NCI-H1417 treated with DMSO at 0.1 percent for 48 hours (cell line): ENCODE measurements around the gene LCN12.

Experiments
- DNase-seq: peaks from one replicate; lab custom pipeline; 2025; lab: John Stamatoyannopoulos, UW

LCN12 gene

DNA sequence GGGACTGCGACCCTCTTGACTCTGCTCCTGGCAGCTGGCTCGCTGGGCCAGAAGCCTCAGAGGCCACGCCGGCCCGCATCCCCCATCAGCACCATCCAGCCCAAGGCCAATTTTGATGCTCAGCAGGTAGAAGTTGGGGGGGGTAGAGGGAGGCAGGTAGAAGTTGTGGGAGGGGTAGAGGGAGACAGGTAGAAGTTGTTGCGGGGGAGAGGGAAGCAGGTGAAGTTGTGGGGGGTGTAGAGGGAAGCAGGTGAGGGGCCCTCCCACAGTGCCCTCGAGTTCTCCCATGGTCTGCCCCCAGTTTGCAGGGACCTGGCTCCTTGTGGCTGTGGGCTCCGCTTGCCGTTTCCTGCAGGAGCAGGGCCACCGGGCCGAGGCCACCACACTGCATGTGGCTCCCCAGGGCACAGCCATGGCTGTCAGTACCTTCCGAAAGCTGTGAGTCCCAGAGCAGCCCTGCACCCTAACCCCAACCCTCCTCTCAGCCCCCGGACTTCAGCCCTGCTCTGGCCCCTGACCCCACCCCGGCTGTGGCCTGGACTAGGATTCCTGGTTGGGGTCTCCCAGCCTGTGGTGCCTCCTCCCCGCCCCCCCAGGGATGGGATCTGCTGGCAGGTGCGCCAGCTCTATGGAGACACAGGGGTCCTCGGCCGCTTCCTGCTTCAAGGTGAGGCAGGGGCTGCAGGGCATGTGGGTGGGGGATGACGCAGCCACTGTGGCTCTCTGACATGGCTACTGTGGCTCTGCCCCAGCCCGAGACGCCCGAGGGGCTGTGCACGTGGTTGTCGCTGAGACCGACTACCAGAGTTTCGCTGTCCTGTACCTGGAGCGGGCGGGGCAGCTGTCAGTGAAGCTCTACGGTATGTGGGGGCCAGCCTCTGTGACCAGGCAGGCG is 6.5 kb upstream of the LCN12 start:
- no peak for DNase-seq

DNA sequence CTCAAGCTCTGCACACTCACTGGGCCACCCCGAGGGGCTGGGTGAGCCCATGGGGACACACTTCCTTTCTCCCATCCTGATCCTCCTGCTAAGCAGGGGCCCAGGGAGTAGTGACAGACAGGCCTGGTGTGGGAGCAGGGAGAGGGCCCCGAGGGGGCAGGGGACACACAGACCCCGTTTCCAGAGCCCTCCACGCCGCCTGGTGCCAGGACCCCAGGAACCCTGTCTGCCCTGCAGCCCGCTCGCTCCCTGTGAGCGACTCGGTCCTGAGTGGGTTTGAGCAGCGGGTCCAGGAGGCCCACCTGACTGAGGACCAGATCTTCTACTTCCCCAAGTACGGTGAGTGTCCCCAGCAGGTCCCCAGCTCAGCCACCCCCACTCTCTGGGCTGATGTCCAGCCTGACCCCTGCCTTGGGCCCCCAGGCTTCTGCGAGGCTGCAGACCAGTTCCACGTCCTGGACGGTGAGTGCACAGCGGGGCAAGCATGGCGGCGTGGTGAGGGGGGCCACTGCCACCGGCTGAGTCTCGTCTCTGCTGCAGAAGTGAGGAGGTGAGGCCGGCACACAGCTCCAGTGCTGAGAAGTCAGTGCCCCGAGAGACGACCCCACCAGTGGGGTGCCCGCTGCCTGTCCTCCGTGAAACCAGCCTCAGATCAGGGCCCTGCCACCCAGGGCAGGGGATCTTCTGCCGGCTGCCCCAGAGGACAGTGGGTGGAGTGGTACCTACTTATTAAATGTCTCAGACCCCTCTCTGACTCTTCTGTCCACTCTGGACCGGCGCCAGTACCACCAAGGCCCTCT is 5.6 kb upstream of the LCN12 start:
- no peak for DNase-seq

DNA sequence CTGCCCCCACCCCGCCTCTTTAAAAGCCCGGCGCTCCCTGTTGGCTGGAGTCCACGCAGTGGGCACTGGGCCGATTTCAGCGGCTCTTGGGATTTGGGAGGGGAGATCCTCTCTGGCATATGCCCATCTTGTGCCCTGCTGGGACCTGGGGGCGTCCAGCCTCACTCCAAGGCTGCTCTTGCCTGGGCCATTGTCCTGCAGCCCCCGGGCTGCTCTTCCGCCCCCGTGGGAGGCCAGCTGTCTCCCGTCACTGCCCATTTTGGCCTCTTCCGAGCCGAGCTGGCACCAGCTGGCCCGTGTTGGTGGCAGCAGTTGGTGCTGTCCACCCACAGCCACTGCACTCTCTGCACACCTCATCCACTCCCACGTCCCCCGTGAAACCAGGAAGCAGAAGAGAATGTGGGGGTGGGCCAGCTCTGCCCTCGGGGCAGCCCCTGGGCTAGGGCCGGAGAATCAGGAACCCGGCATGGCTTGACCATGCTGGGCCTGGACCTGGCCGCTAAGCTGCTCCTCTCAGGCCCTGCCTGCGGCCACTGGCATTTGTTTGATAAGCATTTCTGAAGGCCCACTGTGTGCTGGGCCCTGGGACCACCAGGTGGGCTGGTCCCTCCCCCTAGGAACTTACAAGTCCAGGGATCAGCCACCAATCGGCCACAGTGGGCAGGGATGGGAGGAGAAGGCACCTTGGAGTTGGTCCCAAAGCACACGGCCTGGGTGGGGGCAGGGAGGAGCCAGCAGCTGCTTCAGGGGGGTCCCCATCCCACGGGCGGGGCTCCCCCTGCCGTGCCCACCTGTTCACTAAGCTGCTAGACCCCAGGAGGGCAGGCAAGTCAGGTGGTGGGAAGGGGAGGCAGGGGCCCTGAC is 4.8 kb upstream of the LCN12 start:
- no peak for DNase-seq

DNA sequence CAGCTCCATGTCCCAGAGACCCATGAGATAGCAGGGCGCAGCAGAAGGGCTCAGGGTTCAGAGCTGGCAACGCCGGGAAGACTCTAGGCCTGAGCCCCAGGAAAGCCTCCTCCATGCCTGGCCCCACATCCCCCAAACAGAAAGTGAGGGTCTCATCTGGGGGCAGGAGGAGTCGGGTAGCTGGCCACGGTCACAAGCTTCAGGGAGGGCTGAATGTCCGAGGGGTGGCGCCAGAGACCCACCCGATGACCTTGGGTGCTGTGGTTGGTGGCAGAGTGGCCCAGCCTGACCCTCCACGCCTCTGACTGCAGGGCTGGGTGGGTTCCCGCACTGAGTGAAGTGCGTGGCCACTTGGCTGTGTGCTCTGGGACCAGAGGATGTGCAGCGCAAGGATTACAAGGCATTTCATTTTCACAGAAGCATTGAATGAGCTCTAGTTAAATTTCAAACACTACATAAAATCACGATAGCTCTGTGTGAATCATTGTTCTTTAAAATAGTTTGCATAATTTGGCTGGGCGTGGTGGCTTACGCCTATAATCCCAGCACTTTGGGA is 4.0 kb upstream of the LCN12 start:
- no peak for DNase-seq

DNA sequence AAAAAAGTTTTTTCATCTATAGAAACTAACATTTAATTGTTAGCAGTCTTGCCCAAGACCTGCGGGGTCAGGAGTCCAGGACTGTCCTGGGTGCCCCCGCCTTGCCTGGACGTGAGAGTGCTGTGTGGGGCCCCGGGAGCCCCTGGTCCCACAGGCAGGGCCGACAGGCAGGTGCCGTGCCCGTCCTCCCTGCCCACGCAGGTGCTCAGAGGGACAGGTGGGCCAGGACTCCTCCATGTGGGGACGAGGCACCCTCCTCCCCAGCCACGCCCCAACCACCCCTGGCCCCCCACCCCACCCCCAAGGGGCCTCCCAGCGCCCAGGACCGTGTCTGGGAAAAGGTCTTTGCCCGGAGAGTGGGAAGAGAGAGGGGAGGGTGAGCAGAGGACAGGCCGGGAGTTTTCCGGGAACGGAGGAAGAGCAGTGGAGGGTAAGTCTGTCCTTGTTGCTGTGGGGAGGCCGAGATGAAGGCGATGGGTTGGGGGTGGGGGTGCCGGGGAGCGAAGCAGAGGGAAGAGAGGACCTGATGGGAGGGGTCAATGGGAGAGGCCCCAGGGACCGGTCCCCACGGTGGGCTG is 2.7 kb upstream of the LCN12 start:
- no peak for DNase-seq

DNA sequence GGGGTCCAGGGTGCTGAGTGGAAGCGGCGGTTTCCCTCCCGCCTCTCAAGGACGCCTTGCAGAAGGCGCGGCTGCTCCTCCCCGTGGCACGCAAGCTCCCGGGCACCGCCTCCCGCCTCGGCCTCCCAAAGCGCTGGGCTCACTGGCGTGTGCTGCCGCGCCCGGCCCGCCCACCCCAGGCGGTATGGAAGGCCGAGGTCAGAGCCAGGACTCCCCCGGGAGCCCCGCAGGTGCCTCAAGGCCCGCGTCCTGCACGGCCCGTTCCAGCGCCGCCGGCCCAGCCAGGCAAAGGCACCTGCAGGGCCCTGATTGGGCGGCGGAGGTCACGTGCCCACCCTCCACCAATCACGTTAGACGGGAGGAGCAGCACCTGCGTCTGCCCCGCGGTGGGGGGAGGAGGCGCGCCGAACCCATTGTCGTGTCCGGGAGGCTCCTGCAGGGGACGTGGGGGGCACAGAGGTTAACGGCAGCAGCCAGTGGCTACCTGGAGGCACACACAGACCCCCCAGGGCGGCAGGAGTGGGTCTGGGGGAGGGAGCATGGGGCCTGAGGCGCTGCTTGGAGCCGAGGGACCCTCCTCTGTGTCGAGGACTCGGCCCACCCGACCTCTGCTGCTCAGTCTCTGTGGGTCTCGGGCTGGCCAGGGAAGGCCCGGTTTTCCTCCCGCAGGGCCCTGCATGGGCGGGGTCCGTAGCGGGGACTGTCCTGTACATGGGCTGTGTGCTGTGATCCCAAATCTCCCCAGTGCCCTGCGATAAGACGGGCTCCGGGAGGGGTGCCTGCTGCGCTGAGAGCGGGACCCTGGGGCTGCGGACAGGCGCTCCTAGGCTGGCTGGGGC is 2.0 kb upstream of the LCN12 start:
- peak; percentile 77 for DNase-seq

DNA sequence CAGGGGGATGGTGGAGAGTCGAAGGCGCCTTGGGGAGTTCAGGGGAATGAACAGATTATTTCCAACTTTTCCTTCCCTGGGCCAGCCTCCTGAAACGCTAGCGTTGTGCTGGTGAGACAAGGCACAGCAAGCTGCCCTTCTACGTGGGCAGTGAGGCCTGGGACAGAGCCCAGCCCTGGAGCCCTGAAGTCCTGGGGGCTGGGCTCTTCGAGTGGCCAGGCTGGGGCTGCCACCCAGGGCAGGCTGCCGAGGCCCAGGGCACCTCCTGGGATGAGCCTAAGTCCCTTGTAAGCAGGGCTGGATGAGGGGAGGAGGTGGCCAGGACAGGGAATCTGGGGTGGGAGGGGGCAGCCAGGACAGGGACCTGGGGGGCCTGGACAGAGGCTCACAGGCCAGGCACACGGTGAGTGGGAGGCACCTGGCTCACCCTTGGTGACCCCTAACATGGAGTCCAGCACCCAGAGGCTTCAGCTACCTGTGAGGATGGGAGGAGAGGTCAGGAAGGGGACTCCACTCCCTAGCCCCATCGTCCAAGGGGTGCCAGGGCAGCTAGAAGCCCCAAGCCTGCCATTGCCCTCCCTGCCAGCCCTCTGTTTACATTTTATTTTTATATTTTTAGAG is 1.3 kb upstream of the LCN12 start:
- DNase-seq, result no peak

DNA sequence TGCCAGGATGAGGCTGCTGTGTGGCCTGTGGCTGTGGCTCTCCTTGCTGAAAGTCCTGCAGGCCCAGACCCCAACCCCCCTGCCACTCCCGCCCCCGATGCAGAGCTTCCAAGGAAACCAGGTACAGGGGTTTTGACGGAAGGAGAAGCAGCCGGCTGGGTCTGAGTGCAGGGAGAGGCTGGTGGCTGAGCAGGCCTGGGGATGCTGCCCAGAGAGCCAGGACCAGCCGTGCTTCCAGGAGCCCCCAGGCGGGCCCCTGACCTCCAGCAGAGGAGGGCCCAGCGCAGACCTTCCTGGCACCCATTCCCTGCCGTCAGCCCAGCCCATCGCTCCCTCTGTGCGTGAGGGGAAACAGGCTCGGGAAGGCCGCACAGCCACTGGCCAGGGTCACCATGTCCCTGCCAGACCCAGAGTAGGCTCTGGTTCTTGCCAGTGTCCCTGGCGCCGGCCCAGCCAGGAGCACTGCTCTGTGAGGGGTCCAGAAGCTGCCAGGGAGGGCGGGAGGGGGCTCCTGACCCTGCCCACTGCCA is 313 bp downstream of the LCN12 start:
- no peak for DNase-seq

DNA sequence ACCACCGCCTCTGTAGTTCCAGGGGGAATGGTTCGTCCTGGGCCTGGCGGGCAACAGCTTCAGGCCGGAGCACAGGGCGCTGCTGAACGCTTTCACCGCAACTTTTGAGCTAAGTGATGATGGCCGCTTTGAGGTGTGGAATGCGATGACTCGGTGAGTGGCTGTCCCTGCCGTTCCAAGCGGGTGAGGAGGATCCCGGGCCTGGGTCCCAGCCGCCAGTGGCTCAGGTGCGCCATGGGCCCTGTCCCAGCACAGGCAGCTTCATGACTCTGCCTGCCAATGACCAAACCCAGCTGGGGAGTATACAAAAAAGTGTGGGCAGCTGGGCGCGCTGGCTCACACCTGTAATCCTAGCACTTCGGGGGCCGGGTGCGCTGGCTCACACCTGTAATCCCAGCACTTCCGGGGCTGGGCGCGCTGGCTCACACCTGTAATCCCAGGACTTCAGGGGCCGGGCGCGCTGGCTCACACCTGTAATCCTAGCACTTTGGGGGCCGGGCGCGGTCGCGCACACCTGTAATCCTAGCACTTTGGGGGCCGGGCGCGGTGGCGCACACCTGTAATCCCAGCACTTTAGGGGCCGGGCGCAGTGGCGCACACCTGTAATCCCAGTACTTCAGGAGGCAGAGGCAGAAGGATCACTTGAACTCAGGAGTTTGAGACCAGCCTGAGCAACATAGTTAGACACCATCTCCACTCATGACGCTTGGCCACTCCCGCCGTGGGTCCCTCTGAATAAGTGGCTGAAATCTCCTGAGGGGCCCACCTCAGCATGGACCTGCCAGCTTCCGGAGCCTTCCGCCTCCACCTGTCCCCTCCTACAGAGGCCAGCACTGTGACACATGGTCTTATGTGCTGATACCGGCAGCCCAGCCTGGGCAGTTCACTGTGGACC is 1.1 kb downstream of the LCN12 start:
- no peak for DNase-seq

DNA sequence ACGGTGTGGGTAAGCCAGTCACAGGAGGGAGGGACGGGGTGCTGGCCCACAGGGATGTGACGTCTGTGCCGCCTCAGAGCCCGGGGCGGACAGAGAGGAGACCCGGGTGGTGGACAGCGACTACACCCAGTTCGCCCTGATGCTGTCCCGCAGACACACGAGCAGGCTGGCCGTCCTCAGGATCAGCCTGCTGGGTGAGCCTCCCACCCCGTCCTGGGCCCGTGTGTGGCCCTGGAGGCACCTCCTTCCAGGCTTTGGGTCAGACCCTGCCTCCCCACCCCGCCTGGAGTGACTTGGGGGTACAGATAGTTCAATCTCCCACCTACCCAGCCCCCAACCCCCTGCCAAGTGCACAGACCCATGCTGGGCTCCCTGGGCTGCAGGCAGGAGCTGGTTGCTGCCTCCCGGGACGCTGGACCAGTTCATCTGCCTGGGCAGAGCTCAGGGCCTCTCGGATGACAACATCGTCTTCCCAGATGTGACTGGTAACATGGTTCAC is 1.7 kb downstream of the LCN12 start:
- DNase-seq, result no peak

DNA sequence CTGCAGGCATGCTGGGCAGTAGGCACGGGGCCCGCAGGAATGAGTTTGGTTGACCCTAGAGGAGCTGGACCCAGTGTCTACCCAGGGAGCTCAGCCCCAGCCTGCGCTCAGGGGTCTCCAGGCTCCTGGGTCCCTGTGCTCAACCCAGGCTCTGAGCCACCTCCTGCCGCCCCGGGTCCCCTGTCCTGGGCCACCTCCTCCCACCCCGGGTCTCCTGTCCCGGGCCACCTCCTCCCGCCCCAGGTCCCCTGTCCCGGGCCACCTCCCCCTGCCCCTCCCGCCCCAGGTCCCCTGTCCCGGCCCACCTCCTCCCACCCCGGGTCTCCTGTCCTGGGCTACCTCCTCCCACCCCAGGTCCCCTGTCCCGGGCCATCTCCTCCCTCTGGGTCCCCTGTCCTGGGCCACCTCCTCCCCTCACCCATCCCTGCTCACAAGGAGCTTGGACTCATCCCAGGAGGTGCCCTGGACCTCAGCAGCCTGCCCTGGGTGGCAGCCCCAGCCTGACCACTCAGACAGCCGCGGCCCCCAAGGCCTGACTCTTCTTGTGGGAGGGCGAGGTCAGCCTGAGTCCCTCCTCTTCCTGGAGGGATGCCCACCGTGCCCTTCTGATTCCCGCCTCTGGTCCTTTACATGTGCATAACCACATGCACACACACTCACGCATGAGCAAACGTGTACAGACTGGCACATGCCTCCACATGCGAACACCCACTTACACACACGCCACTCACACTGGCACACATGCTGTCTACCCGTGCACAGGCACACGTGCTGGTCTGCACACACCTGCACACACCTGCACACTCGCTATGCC is 2.4 kb downstream of the LCN12 start:
- no peak for DNase-seq

DNA sequence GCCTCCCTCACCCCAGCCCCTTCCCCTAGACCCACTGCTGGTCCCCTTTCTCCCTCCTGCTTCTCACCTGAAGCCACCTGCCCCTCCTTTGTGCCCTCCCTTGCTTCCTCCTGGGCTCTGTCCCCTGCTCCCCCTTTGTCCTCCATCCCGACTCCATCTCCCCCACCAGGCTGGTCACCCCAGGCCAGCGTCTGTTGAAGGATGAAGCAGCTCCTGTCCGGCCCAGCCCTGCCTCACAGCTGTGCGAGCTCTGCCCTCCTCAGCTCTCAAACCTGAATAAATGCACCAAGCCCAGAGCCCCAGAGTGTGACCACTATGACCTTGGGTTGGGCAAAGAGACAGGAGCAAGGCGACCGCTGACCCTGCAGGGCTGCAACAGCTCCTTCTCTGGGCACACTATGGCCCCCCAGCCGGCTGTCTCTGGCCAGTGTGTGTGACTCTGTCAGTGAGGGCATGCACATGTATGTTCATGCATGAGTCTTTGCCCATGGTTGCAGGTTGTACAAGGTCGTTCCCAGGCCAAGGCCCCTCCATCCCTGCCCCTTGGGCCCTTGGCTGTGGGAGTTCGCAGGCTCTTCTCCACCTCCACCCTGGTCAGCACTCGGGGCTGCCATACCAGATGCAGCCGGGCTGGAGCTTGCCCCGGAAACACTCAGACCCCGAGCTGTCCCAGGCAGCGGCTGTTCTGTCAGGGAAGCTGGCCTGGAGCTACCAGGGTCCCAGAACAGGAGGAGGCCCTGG is 3.3 kb downstream of the LCN12 start:
- no peak for DNase-seq

DNA sequence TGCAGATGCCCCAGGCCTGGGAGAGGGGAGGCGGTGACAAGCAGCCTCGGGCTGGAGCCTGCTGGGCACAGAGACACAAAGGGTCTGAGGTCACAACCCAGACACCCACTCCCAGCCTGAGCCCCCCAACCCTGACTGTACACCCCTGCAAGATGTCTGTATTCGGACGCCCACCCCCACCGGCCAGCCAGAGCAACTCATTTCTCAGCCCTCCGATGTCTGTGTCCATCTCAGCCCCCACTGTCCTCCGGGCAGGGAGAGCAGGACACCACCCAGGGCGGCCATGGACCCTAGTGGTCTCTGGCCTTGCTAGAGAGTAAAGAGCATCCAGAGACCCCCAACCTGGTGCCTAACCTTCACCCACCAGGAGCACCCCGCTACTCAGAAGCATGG is 3.9 kb downstream of the LCN12 start:
- no peak for DNase-seq

DNA sequence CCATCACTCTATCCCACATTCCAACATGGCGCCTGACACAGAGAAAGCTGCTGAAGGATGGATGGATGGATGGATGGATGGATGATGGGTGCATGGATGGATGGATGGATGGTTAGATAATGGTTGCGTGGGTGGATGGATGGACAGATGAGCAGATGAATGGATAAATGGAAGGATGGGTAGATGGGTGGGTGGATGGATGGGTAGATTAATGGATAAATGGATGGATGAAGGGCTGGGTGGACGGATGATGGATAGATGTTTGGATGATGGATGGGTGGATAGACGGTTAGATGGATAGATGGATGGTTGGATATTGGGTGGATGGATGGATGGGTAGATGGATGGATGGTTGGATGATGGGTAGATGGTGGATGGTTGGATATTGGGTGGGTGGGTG is 4.5 kb downstream of the LCN12 start:
- DNase-seq, result no peak

DNA sequence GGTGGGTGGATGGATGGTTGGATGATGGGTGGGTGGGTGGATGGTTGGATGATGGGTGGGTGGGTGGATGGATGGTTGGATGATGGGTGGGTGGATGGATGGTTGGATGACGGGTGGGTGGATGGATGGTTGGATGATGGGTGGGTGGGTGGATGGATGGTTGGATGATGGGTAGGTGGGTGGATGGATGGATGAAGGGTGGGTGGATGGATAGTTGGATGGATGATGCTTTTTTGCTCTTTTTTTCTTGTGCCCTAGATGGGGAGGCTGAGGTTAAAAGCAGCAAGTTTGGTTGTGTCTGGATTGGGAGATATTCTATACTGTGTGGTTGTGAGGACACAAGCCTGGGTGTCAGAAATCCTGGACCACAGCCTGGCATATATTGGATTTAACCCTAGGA is 5.4 kb downstream of the LCN12 start:
- no peak for DNase-seq

DNA sequence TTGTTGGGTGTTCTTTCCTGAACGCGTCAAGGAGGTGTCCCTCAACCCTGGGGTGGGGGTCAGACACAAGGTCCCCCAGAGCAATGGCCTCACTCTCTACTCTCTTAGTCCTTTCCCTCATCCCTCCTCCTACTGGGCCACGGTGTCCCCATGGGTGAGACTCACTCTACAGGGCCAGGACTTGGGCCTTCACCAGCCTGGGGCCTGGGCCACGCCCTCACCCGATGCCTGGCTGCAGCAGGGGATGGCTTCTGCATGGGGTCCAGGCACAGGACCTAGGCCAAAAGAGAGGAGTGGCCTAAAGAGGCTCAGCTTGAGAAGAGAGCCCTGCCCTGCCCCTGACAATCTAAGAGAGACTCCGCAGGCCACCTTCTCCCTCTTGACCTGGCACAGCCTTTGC is 5.8 kb downstream of the LCN12 start:
- DNase-seq, result no peak

DNA sequence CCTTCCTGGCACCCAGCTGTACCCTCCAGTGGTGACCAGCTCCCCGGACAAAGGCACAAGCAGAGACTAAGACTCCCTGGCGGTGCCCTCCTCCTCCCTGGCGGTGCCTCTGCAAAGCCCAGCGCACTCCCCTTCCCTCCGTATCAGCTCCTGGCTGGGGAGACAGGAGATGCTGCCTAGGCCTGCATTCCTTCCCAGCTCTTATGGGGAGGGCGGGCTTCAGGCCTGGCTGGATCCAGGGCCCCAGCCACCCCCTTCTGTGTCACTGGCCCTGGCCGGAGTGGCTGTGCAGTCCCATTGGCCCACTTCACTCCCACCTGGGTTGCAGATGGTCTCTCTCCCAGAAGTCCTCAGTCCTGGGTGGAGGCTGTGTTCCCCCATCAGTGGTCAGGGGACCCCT is 6.4 kb downstream of the LCN12 start:
- DNase-seq, result no peak
